ENCODE results near the gene WWOX.

The WWOX gene

DNA sequence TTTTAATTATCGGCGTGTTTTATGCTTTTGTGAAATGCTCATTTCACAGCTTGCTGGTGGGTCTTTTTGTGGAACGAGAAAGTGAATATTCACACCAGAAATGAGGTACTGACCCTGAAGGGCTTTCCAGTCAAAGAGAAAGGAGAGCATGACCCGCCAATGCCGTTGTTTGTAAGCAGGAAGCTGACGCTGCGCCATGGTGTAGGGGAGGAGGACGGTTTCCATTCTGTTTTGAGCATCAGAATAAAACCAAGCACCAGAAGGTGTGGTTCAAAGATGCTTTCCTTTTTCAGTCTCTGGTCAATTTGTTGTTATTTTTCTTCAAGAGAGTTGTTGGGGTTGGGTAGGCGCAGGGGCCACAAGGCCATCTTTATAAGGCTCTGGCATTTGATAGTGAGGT is 669.3 kb downstream of the WWOX start:
- no peak for ATAC-seq
- TF ChIP-seq ZC3H10 (CRISPR knock-in tag; IDR thresholded peaks at IDR 0.05) = no peak
- TF ChIP-seq SNAI2 (CRISPR knock-in tag; IDR thresholded peaks at IDR 0.05) = no peak
- no peak for TF ChIP-seq BACH2 (CRISPR knock-in tag; IDR thresholded peaks at IDR 0.05; ENCODE audit: borderline replicate concordance)
- TF ChIP-seq, protein P1, sequence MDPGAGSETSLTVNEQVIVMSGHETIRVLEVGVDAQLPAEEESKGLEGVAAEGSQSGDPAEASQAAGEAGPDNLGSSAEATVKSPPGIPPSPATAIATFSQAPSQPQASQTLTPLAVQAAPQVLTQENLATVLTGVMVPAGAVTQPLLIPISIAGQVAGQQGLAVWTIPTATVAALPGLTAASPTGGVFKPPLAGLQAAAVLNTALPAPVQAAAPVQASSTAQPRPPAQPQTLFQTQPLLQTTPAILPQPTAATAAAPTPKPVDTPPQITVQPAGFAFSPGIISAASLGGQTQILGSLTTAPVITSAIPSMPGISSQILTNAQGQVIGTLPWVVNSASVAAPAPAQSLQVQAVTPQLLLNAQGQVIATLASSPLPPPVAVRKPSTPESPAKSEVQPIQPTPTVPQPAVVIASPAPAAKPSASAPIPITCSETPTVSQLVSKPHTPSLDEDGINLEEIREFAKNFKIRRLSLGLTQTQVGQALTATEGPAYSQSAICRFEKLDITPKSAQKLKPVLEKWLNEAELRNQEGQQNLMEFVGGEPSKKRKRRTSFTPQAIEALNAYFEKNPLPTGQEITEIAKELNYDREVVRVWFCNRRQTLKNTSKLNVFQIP (CRISPR knock-in tag; IDR thresholded peaks at IDR 0.05; ENCODE audit: borderline replicate concordance, low read depth) = no peak
- TF ChIP-seq, protein P2, sequence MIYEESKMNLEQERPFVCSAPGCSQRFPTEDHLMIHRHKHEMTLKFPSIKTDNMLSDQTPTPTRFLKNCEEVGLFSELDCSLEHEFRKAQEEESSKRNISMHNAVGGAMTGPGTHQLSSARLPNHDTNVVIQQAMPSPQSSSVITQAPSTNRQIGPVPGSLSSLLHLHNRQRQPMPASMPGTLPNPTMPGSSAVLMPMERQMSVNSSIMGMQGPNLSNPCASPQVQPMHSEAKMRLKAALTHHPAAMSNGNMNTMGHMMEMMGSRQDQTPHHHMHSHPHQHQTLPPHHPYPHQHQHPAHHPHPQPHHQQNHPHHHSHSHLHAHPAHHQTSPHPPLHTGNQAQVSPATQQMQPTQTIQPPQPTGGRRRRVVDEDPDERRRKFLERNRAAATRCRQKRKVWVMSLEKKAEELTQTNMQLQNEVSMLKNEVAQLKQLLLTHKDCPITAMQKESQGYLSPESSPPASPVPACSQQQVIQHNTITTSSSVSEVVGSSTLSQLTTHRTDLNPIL (CRISPR knock-in tag; IDR thresholded peaks at IDR 0.05; ENCODE audit: low read depth) = no peak
- no peak for TF ChIP-seq ZFP3 (CRISPR knock-in tag; IDR thresholded peaks at IDR 0.05)
- TF ChIP-seq, protein P3, sequence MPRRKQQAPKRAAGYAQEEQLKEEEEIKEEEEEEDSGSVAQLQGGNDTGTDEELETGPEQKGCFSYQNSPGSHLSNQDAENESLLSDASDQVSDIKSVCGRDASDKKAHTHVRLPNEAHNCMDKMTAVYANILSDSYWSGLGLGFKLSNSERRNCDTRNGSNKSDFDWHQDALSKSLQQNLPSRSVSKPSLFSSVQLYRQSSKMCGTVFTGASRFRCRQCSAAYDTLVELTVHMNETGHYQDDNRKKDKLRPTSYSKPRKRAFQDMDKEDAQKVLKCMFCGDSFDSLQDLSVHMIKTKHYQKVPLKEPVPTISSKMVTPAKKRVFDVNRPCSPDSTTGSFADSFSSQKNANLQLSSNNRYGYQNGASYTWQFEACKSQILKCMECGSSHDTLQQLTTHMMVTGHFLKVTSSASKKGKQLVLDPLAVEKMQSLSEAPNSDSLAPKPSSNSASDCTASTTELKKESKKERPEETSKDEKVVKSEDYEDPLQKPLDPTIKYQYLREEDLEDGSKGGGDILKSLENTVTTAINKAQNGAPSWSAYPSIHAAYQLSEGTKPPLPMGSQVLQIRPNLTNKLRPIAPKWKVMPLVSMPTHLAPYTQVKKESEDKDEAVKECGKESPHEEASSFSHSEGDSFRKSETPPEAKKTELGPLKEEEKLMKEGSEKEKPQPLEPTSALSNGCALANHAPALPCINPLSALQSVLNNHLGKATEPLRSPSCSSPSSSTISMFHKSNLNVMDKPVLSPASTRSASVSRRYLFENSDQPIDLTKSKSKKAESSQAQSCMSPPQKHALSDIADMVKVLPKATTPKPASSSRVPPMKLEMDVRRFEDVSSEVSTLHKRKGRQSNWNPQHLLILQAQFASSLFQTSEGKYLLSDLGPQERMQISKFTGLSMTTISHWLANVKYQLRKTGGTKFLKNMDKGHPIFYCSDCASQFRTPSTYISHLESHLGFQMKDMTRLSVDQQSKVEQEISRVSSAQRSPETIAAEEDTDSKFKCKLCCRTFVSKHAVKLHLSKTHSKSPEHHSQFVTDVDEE (CRISPR knock-in tag; IDR thresholded peaks at IDR 0.05) = no peak
- TF ChIP-seq ZNF70 (CRISPR knock-in tag; IDR thresholded peaks at IDR 0.05) = no peak
- TF ChIP-seq GLIS3 (CRISPR knock-in tag; IDR thresholded peaks at IDR 0.05) = no peak
- no peak for TF ChIP-seq ZNF8 (CRISPR knock-in tag; IDR thresholded peaks at IDR 0.05)
- no peak for TF ChIP-seq RARB (CRISPR knock-in tag; IDR thresholded peaks at IDR 0.05)

DNA sequence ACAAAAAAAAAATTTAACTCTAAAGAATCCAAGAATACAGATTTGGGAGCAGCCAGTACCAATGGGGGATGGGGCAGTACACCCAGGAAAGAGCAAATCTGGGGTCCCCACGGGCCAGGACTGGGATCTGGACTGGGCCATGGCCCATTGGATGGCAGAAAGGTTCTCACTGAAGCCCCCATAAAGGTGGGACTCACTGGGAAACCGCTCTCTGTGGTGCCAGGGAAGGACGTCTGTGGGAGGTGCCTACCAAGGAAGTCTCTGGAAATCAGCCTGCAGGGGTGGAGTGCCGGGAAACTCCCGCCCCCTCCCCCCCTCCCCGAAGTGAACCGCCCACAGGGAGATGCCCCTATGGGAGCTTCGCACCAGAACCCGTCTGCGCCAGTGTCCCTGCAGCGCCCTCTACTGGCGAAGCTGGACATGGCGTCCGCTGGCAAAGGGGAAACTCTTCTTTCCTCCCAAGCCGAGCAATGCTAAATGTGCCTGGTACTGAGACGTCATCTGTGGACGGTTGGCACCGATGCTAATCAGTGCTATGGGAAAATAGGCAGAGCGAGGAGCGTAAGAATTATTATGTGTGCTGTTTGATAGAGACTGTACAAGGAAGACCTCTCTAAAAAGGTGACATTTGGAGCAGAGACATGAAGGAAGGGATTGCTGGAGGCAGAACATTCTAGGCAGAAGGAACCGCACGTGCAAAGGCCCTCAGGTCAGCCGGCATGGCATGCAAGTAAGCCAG is 671.1 kb downstream of the WWOX start:
- ATAC-seq = no peak
- TF ChIP-seq ZNF565 (CRISPR knock-in tag; conservative IDR thresholded peaks at IDR 0.05; ENCODE audit: low read depth) = no peak
- TF ChIP-seq BACH2 (CRISPR knock-in tag; IDR thresholded peaks at IDR 0.05; ENCODE audit: borderline replicate concordance) = no peak
- TF ChIP-seq GLIS3 (CRISPR knock-in tag; IDR thresholded peaks at IDR 0.05) = no peak
- TF ChIP-seq RARB (CRISPR knock-in tag; IDR thresholded peaks at IDR 0.05) = no peak
- TF ChIP-seq PPARA (CRISPR knock-in tag; IDR thresholded peaks at IDR 0.05; ENCODE audit: borderline replicate concordance) = no peak
- TF ChIP-seq, protein P4, sequence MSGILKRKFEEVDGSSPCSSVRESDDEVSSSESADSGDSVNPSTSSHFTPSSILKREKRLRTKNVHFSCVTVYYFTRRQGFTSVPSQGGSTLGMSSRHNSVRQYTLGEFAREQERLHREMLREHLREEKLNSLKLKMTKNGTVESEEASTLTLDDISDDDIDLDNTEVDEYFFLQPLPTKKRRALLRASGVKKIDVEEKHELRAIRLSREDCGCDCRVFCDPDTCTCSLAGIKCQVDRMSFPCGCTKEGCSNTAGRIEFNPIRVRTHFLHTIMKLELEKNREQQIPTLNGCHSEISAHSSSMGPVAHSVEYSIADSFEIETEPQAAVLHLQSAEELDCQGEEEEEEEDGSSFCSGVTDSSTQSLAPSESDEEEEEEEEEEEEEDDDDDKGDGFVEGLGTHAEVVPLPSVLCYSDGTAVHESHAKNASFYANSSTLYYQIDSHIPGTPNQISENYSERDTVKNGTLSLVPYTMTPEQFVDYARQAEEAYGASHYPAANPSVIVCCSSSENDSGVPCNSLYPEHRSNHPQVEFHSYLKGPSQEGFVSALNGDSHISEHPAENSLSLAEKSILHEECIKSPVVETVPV (CRISPR knock-in tag; IDR thresholded peaks at IDR 0.05) = no peak
- TF ChIP-seq ESRRG (CRISPR knock-in tag; IDR thresholded peaks at IDR 0.05) = no peak
- TF ChIP-seq ZFP30 (CRISPR knock-in tag; IDR thresholded peaks at IDR 0.05) = no peak
- TF ChIP-seq ISL1 (CRISPR knock-in tag; IDR thresholded peaks at IDR 0.05) = no peak
- TF ChIP-seq, protein P5, sequence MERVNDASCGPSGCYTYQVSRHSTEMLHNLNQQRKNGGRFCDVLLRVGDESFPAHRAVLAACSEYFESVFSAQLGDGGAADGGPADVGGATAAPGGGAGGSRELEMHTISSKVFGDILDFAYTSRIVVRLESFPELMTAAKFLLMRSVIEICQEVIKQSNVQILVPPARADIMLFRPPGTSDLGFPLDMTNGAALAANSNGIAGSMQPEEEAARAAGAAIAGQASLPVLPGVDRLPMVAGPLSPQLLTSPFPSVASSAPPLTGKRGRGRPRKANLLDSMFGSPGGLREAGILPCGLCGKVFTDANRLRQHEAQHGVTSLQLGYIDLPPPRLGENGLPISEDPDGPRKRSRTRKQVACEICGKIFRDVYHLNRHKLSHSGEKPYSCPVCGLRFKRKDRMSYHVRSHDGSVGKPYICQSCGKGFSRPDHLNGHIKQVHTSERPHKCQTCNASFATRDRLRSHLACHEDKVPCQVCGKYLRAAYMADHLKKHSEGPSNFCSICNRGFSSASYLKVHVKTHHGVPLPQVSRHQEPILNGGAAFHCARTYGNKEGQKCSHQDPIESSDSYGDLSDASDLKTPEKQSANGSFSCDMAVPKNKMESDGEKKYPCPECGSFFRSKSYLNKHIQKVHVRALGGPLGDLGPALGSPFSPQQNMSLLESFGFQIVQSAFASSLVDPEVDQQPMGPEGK (CRISPR knock-in tag; IDR thresholded peaks at IDR 0.05; ENCODE audit: borderline replicate concordance) = no peak
- TF ChIP-seq, protein P3 (CRISPR knock-in tag; IDR thresholded peaks at IDR 0.05) = no peak

Measured in SK-N-SH treated with all-trans-retinoic acid at 6 μM for 48 hours (cell line).